HCT116 (cell line): Measurements from ENCODE around the gene MEI1. TPM values are rescaled to one million over a fixed set of nuclear protein-coding genes. Genes with fewer than 3 reads are reported as not detected.

Source experiments
- ATAC-seq: fragments of 200-7000 bp; cut with Tn5 transposase; 2 replicates; pipeline ENCODE4 v1.9.1; 2020; ENCODE audit warnings: mild to moderate bottlenecking, moderate library complexity
- BruUV-seq: library from RNA; stranded (reverse); fragments of 400-500 nt; replicated peaks from 2 replicates; lab custom pipeline; 2021; lab: Mats Ljungman, UMichigan
- CTCF ChIA-PET: fragments of 300-600 bp; sonication (Branson Sonifier 250); formaldehyde crosslinking; loops from one replicate; lab custom pipeline; 2021; ENCODE audit warnings: antibody characterized with exemption; lab: Charles Lee
- POLR2A ChIA-PET: fragments of 300-600, 350-600 bp; sonication (Branson Sonifier 250); formaldehyde crosslinking; loops from one replicate; lab custom pipeline; 2021; ENCODE audit warnings: antibody characterized with exemption; lab: Charles Lee
- RAD21 ChIA-PET, 2 experiments: fragments of 300-600 bp; sonication (Branson Sonifier 250); formaldehyde crosslinking; loops; one replicate each; lab custom pipeline; 2023; ENCODE audit warnings: low total read pairs in 2 of 2; ENCODE audit not compliant: uncharacterized antibody in 2 of 2, unreplicated experiment in 2 of 2, low non-redundant PET in 1 of 2; lab: Charles Lee
- DNase-seq: peaks from one replicate; pipeline ENCODE4 v3.0.0-alpha.2; 2010; ENCODE audit warnings: low read depth, low spot score
- H2AFZ ChIP-seq: fragments of 200-600 bp; shearing (Covaris generic), sonication (generic); 2 replicates; pipeline ENCODE4 v1.6.1; 2017; ENCODE audit warnings: low read depth, mixed run types, mixed read lengths, antibody characterized with exemption, low read length; ENCODE audit not compliant: poor library complexity, severe bottlenecking
- H3K27ac ChIP-seq: 2 replicates; pipeline ENCODE4 v1.5.1; 2012; ENCODE audit warnings: low read depth, low read length
- H3K27me3 ChIP-seq: fragments of 200-600 bp; sonication (generic); 2 replicates; pipeline ENCODE4 v1.6.1; 2016; ENCODE audit warnings: mixed run types, low read length, mixed read lengths; ENCODE audit not compliant: insufficient read depth
- H3K36me3 ChIP-seq, 2 experiments: fragments of 200-500 bp in 1 of 2; fragments of 200-600 bp in 1 of 2; sonication (Bioruptor generic) in 1 of 2; sonication (generic) in 1 of 2; 2 replicates each; pipeline versions ENCODE4 v1.5.1 to v1.6.1; 2014 to 2016; ENCODE audit warnings: low read length in 2 of 2, inconsistent platforms in 1 of 2, mixed read lengths in 1 of 2, mixed run types in 1 of 2; ENCODE audit not compliant: insufficient read depth in 2 of 2, control insufficient read depth in 1 of 2
- H3K4me1 ChIP-seq, 2 experiments: fragments of 200-600 bp in 1 of 2; sonication (generic) in 1 of 2; 2 replicates each; pipeline versions ENCODE4 v1.5.1 to v1.6.1; 2012 to 2017; ENCODE audit warnings: low read length in 2 of 2, inconsistent platforms in 1 of 2, mild to moderate bottlenecking in 1 of 2, mixed read lengths in 1 of 2, mixed run types in 1 of 2, moderate library complexity in 1 of 2; ENCODE audit not compliant: insufficient read depth in 2 of 2, control insufficient read depth in 1 of 2
- H3K4me2 ChIP-seq: fragments of 200-600 bp; sonication (generic); 2 replicates; pipeline ENCODE4 v1.6.1; 2017; ENCODE audit warnings: mixed run types, low read length, mixed read lengths
- H3K4me3 ChIP-seq, 2 experiments: fragments of 200-600 bp in 1 of 2; sonication (generic) in 1 of 2; replicated peaks in 1 of 2; 2 replicates each; pipeline ENCODE4 v1.5.1; 2011 to 2016; ENCODE audit warnings: low read length in 2 of 2, control low read depth in 1 of 2, low read depth in 1 of 2, mild to moderate bottlenecking in 1 of 2, mixed read lengths in 1 of 2, mixed run types in 1 of 2
- H3K79me2 ChIP-seq: fragments of 200-600 bp; sonication (generic); 2 replicates; pipeline ENCODE4 v1.6.1; 2017; ENCODE audit warnings: mild to moderate bottlenecking, mixed run types, low read length, moderate library complexity, mixed read lengths; ENCODE audit not compliant: insufficient read depth
- H3K9ac ChIP-seq: fragments of 200-600 bp; sonication (generic); 2 replicates; pipeline ENCODE4 v1.6.1; 2016; ENCODE audit warnings: low read length, mixed read lengths
- H3K9me2 ChIP-seq: fragments of 200-600 bp; sonication (generic), shearing (Covaris generic); 2 replicates; pipeline ENCODE4 v1.6.1; 2017; ENCODE audit warnings: mixed run types, mild to moderate bottlenecking, moderate library complexity; ENCODE audit not compliant: insufficient read depth
- H3K9me3 ChIP-seq, 2 experiments: fragments of 200-500 bp in 1 of 2; fragments of 200-600 bp in 1 of 2; sonication (Bioruptor generic) in 1 of 2; sonication (generic) in 1 of 2; 2 replicates each; pipeline ENCODE4 v1.6.1; 2014 to 2017; ENCODE audit warnings: low read length in 2 of 2, mixed read lengths in 2 of 2, inconsistent platforms in 1 of 2, low read depth in 1 of 2, mild to moderate bottlenecking in 1 of 2, mixed run types in 1 of 2, moderate library complexity in 1 of 2; ENCODE audit not compliant: control insufficient read depth in 1 of 2, insufficient read depth in 1 of 2
- H4K20me1 ChIP-seq: fragments of 200-600 bp; sonication (generic), shearing (Covaris generic); 2 replicates; pipeline ENCODE4 v1.6.1; 2017; ENCODE audit warnings: mixed run types, mild to moderate bottlenecking, moderate library complexity; ENCODE audit not compliant: insufficient read depth
- ATF3 ChIP-seq: IDR thresholded peaks from 2 replicates; pipeline ENCODE4 v1.6.1; 2012
- CBX3 ChIP-seq: IDR thresholded peaks from 2 replicates; pipeline ENCODE4 v1.6.1; 2012; ENCODE audit warnings: low read depth
- EZH2 ChIP-seq: fragments of 200-600 bp; sonication (generic); IDR thresholded peaks from 2 replicates; pipeline ENCODE4 v1.6.1; 2017; ENCODE audit warnings: antibody characterized with exemption, mixed run types
- FOSL1 ChIP-seq: IDR thresholded peaks from 2 replicates; pipeline ENCODE4 v1.6.1; 2012; ENCODE audit warnings: low read depth
- JUND ChIP-seq: IDR thresholded peaks from 2 replicates; pipeline ENCODE4 v1.6.1; 2012
- MAX ChIP-seq: IDR thresholded peaks from 2 replicates; pipeline ENCODE4 v1.6.1; 2012
- POLR2AphosphoS5 ChIP-seq: IDR thresholded peaks from 2 replicates; pipeline ENCODE4 v1.6.1; 2011; ENCODE audit warnings: mild to moderate bottlenecking, low read depth, low read length, moderate library complexity
- SRF ChIP-seq: IDR thresholded peaks from 2 replicates; pipeline ENCODE4 v1.6.1; 2012; ENCODE audit warnings: low read depth
- TCF7L2 ChIP-seq: IDR thresholded peaks from 2 replicates; pipeline ENCODE4 v1.7.0; 2011; ENCODE audit warnings: borderline replicate concordance, inconsistent platforms; ENCODE audit not compliant: insufficient read depth, insufficient read length; ENCODE audit errors: extremely low read depth
- YY1 ChIP-seq: IDR thresholded peaks from 2 replicates; pipeline ENCODE4 v1.6.1; 2011; ENCODE audit warnings: low read length, low read depth, moderate library complexity, mild to moderate bottlenecking; ENCODE audit not compliant: insufficient replicate concordance; ENCODE audit errors: extremely low read depth
- ZFX ChIP-seq: fragments of 450-650 bp; IDR thresholded peaks from 2 replicates; pipeline ENCODE4 v1.6.1; 2017
- intact Hi-C: fragments of 100-400 bp; cut with micrococcal nuclease; formaldehyde crosslinking; loops from 2 replicates; pipeline ENCODE4 v1.10.0; 2022
- total RNA-seq: library from RNA; stranded (reverse); gene quantifications from one replicate; pipeline ENCODE4 v1.2.1, GENCODE V29; 2021; ENCODE audit not compliant: unreplicated experiment
- TF ChIP-seq, protein P1 (sequence below): IDR thresholded peaks from 2 replicates; pipeline ENCODE4 v1.6.1; 2012; ENCODE audit warnings: low read depth

The MEI1 gene
- total RNA-seq, 1 experiment from 2014 or later: 0.64 TPM

DNA sequence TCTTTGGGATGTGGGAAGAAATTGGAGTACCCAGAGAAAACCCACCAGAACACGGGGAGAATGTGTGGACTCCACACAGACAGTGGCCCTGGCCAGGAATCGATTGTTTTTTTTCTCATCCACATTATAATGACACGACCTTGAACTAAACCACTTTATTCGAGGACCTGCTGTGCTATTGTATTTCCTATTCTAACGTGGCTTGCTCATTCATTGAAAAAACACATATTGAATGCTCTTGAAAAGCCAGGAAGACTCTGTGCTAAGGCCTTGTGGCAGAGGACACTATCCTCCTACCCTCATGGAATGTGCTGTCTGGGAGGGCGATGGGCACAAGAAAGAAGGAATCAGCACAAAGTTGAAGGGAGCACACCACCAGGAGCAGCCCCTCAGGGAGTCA, 124.5 kb downstream of the MEI1 start:
- Histone ChIP-seq H3K9me3 (no peaks in the 10 kb centered on the region), H3K27ac (no peak overlapping the region), H3K4me2 (no peak overlapping the region), H3K9me2 (no peaks in the 10 kb centered on the region), H4K20me1 (no peaks in the 10 kb centered on the region), H3K36me3 (peaks cover 0 to 5% of the 10 kb centered on the region in 2 experiments; a peak in 2 of 4 replicates), H3K4me1 (peaks cover 5 to 10% of the 10 kb centered on the region in 2 experiments; a peak in 3 of 4 replicates), H3K27me3 (no peaks in the 10 kb centered on the region), H3K4me3 (no peak overlapping the region), H2AFZ (no peak overlapping the region), H3K79me2 (peaks cover 4% of the 10 kb centered on the region; the same call in 1 of the 2 replicates), H3K9ac (no peak overlapping the region)
- DNase-seq (no peak), ATAC-seq (no peak)
- CTCF ChIA-PET: interaction anchor here (0.6 kb wide), 1 partner anchor 15 kb away, joined by 3 read pairs; no protein-coding TSS in a partner anchor
- RAD21 ChIA-PET: no interaction called here
- no TSS peak for BruUV-seq
- POLR2A ChIA-PET: no interaction called here
- intact Hi-C loops: loop anchor here (1.0 kb wide), 2 partner anchors 34 to 118 kb away; no protein-coding TSS in a partner anchor
- TF ChIP-seq POLR2AphosphoS5: no peak
- TF ChIP-seq CBX3: no peak
- TF ChIP-seq TCF7L2: no peak

DNA sequence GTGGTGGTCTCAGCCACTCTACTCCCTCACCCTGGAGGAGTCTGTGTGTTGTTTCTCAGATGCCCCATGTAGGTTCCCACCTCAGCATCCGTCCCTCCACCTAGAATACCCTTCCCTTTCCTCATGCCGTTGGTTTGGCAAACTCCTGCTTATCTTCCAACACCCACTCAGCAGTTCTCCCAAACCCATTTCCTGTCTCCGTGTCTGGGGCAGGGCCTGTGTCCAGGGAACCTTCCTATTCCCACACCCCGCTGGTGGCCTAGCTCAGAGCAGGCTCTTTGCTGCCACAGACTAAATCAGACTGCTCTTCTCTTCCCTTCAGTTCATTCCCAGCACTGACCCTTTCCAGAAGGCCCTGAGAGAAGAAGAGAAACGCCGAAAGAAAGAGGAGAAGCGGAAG, 126.1 kb downstream of the MEI1 start:
- Histone ChIP-seq H3K27ac (no peak overlapping the region), H3K9me2 (no peaks in the 10 kb centered on the region), H3K4me2 (no peak overlapping the region), H3K9ac (no peak overlapping the region), H3K79me2 (peaks cover 4% of the 10 kb centered on the region; the same call in 1 of the 2 replicates), H3K27me3 (no peaks in the 10 kb centered on the region), H3K36me3 (peaks cover 0 to 5% of the 10 kb centered on the region in 2 experiments; a peak in 2 of 4 replicates), H2AFZ (no peak overlapping the region), H3K4me1 (peaks cover 5 to 10% of the 10 kb centered on the region in 2 experiments), H4K20me1 (no peaks in the 10 kb centered on the region), H3K9me3 (no peaks in the 10 kb centered on the region), H3K4me3 (no peak overlapping the region)
- no peak for TF ChIP-seq ATF3
- TF ChIP-seq, protein P1, sequence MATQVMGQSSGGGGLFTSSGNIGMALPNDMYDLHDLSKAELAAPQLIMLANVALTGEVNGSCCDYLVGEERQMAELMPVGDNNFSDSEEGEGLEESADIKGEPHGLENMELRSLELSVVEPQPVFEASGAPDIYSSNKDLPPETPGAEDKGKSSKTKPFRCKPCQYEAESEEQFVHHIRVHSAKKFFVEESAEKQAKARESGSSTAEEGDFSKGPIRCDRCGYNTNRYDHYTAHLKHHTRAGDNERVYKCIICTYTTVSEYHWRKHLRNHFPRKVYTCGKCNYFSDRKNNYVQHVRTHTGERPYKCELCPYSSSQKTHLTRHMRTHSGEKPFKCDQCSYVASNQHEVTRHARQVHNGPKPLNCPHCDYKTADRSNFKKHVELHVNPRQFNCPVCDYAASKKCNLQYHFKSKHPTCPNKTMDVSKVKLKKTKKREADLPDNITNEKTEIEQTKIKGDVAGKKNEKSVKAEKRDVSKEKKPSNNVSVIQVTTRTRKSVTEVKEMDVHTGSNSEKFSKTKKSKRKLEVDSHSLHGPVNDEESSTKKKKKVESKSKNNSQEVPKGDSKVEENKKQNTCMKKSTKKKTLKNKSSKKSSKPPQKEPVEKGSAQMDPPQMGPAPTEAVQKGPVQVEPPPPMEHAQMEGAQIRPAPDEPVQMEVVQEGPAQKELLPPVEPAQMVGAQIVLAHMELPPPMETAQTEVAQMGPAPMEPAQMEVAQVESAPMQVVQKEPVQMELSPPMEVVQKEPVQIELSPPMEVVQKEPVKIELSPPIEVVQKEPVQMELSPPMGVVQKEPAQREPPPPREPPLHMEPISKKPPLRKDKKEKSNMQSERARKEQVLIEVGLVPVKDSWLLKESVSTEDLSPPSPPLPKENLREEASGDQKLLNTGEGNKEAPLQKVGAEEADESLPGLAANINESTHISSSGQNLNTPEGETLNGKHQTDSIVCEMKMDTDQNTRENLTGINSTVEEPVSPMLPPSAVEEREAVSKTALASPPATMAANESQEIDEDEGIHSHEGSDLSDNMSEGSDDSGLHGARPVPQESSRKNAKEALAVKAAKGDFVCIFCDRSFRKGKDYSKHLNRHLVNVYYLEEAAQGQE: no peak
- TF ChIP-seq YY1: no peak
- TF ChIP-seq SRF: no peak
- no peak for TF ChIP-seq ZFX
- TF ChIP-seq FOSL1: no peak
- no peak for TF ChIP-seq MAX
- TF ChIP-seq JUND: no peak
- TF ChIP-seq EZH2: no peak
- ChIA-PET RAD21 (no interaction called here), CTCF (no interaction called here), POLR2A (no interaction called here)
- ATAC-seq (no peak), DNase-seq (no peak)
- no TSS peak for BruUV-seq
- intact Hi-C loops: no loop called here
